Stimulated activated memory B cell treated with anti-CD40 and anti-IgM and Interleukin-4, amounts not matched to agents 10 μg/mL and 1 μg/mL and 100 μg/mL, for 72 hours (primary cell): ENCODE data around the gene TDP1.

Source experiments
- ATAC-seq: fragments of 150-1000 bp; cut with Tn5 transposase; 2 replicates; pipeline ENCODE4 v1.10.0; 2021
- H3K27ac Mint-ChIP-seq: one replicate; pipeline ENCODE4 v1.8.0; 2022; ENCODE audit warnings: mild to moderate bottlenecking, mixed read lengths
- H3K27me3 Mint-ChIP-seq: one replicate; pipeline ENCODE4 v1.8.0; 2022; ENCODE audit warnings: mixed read lengths
- H3K36me3 Mint-ChIP-seq: one replicate; pipeline ENCODE4 v1.8.0; 2022; ENCODE audit warnings: mixed read lengths
- H3K4me1 Mint-ChIP-seq: one replicate; pipeline ENCODE4 v1.8.0; 2022; ENCODE audit warnings: mixed read lengths
- H3K4me3 Mint-ChIP-seq: one replicate; pipeline ENCODE4 v1.8.0; 2022; ENCODE audit warnings: mild to moderate bottlenecking, moderate library complexity, mixed read lengths
- H3K9me3 Mint-ChIP-seq: one replicate; pipeline ENCODE4 v1.8.0; 2022; ENCODE audit warnings: mixed read lengths

The TDP1 gene

DNA sequence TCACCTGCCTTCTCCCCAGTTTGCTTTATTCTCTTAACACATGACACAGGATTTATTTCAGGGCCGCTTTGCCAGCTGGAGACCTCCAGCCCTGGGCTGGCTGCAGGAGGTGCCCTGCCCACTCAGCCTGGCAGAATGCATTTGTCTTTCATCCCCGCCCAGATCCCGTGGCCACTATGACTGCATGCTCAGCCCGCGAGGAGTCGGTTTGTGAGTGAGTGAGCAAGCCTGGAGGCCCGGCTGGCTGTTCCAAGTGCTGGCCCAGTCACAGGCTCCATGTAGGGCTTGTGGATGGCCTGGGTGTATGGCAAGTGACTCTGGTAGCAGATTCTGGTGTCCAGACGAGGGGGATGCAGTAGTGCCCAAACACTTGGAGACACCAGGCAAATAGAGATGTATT lies 2.1 kb downstream of the TDP1 start:
- H3K36me3 Mint-ChIP-seq, result peaks cover 38% of the 10 kb centered on the region
- H3K4me3 Mint-ChIP-seq, result no peak overlapping the region
- no peak for ATAC-seq
- H3K9me3 Mint-ChIP-seq, result no peaks in the 10 kb centered on the region
- H3K27me3 Mint-ChIP-seq, result no peaks in the 10 kb centered on the region
- peaks cover 55% of the 10 kb centered on the region for H3K4me1 Mint-ChIP-seq
- H3K27ac Mint-ChIP-seq, result peak overlapping the region; percentile 95

DNA sequence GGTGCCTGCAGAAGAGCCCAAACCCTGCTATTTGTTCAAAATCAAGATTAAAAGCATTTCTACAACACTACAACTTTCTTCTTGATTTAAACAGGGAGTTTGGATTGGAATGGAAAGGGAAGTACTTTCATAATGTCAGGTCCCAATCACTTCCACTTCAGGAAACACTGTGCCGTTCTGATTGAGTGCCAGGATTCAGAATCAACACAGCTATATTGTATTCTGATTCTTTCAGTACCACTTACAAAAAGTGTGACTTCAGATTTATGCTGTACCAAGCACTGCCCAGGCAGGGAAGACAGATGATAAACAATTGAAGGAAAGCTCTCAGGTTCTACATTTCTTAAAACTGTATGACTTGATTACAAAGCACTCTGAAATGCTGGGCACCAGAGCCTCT lies 3.2 kb downstream of the TDP1 start:
- no peak overlapping the region for H3K27ac Mint-ChIP-seq
- peaks cover 45% of the 10 kb centered on the region for H3K36me3 Mint-ChIP-seq
- no peaks in the 10 kb centered on the region for H3K27me3 Mint-ChIP-seq
- peaks cover 55% of the 10 kb centered on the region for H3K4me1 Mint-ChIP-seq
- no peaks in the 10 kb centered on the region for H3K9me3 Mint-ChIP-seq
- ATAC-seq, result no peak
- no peak overlapping the region for H3K4me3 Mint-ChIP-seq

DNA sequence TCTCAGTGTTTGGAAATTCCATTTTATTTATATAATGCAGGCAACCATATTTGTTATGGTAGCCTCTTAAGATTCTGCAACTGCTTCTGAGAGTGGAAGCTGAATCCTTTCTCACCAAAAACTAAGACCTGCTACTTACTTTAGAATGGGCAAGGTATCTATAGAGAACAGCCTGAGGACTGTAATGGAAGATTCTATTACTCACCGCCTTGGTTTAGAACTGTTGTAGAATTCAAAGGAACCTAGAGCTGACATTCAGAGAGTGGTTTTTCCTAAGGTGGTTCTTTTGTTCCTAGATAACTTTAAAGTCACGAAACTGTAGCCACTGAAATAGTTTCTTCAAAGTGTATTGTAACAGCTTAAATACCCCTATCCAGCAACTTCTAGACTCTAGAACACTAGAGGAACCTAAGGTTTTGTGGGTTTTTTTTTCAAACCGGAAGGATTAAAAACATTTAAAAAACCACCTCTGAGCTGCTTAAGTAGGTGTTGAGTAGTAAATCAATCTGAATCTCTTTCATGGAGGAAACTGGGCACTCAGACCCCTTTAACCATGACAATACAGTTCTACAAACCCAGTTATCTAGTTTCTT lies 4.2 kb downstream of the TDP1 start:
- Mint-ChIP-seq H3K4me1 (peaks cover 51% of the 10 kb centered on the region), H3K27ac (no peak overlapping the region), H3K9me3 (no peaks in the 10 kb centered on the region), H3K36me3 (peaks cover 50% of the 10 kb centered on the region), H3K4me3 (no peak overlapping the region), H3K27me3 (no peaks in the 10 kb centered on the region)
- no peak for ATAC-seq

DNA sequence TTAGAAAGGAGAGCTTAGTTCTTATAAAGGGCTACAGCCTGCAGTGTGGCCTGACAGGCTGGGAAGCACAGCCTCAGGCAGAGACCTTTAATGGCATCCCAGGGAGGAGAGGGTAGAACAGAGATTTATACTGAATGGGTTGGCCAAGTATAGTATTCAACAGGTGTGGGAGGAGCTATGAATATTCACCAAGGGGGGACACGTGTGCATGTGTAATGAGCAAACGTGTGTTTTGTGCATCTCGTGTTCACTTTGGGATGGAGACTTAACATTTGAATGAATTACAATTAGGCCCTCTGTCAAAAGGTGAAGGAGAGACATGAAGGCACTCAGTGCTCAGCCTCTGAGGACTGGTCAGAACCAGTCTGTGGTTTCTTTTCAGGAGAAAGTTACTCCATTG lies 5.2 kb downstream of the TDP1 start:
- ATAC-seq, result no peak
- H3K4me1 Mint-ChIP-seq, result peaks cover 56% of the 10 kb centered on the region
- H3K4me3 Mint-ChIP-seq, result no peak overlapping the region
- H3K36me3 Mint-ChIP-seq, result peaks cover 59% of the 10 kb centered on the region
- peak overlapping the region; percentile 8 for H3K27ac Mint-ChIP-seq
- H3K9me3 Mint-ChIP-seq, result no peaks in the 10 kb centered on the region
- no peaks in the 10 kb centered on the region for H3K27me3 Mint-ChIP-seq

DNA sequence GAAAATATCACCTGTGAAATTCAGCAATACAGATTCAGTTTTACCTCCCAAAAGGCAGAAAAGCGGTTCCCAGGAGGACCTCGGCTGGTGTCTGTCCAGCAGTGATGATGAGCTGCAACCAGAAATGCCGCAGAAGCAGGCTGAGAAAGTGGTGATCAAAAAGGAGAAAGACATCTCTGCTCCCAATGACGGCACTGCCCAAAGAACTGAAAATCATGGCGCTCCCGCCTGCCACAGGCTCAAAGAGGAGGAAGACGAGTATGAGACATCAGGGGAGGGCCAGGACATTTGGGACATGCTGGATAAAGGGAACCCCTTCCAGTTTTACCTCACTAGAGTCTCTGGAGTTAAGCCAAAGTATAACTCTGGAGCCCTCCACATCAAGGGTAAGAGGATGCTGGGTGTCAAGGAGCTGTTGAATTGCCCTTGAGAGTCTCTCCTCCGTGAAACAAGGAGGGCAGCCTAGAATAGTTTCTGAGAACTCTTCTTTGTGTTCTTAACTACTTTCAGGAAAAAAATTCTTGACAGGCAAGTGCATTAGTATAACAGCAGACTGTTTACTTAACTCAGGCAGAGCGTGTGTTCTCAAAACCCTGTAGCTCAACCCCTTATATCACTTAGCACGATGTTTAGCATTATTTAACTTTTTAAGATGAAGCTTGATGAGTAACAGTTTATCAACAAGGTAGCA lies 7.7 kb downstream of the TDP1 start:
- Mint-ChIP-seq H3K27me3 (no peaks in the 10 kb centered on the region), H3K36me3 (peaks cover 52% of the 10 kb centered on the region), H3K27ac (no peak overlapping the region), H3K4me1 (peaks cover 40% of the 10 kb centered on the region), H3K4me3 (no peak overlapping the region), H3K9me3 (no peaks in the 10 kb centered on the region)
- no peak for ATAC-seq

DNA sequence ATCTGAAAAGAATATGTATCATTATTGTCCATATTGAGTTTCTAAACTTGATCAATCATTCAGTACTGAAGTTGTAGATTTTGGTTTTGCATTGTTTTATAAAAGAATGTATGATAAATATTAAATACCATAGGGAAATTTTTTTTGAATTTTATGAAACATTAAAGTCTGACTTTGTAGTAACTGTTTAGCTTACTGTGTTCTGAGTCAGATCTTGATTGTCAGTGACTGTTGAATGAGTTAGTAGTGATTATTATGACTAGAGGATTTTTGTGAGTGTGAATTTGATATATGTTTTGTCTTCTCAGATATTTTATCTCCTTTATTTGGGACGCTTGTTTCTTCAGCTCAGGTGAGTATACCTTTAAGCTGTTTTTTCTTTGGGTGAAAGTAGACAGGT lies 10.1 kb downstream of the TDP1 start:
- peaks cover 29% of the 10 kb centered on the region for H3K4me1 Mint-ChIP-seq
- H3K36me3 Mint-ChIP-seq, result peaks cover 58% of the 10 kb centered on the region
- ATAC-seq, result no peak
- no peaks in the 10 kb centered on the region for H3K9me3 Mint-ChIP-seq
- H3K27ac Mint-ChIP-seq, result no peak overlapping the region
- no peaks in the 10 kb centered on the region for H3K27me3 Mint-ChIP-seq
- H3K4me3 Mint-ChIP-seq, result no peak overlapping the region

DNA sequence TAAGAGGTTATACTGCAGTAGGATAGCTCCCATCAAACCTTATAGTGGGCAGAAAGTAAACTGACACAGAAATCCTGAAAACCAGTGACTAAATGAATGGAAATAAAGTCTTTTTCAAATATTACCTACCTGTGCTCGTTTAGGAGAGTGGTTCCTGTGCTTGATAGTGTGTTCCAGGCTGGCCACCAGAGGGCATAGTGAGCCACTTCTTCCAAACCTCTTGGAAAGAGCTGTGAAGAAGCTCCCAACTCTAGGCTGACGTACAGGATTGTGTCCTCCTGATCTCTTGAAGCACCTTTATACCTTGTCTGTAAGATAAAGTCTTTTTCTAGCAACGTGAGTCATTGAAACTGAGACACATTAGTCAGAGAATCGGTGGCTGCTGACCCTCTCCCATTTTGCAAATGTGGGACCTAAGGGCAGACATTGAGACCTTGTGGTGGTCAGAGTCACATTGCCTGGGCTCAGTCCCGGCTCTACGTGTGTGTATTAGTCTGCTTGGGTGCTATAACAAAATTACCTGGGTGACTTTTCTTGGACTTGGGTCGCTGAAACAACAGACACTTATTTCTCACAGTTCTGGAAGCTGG lies 17.6 kb downstream of the TDP1 start:
- Mint-ChIP-seq H3K4me3 (no peak overlapping the region), H3K4me1 (no peaks in the 10 kb centered on the region), H3K9me3 (no peaks in the 10 kb centered on the region), H3K27me3 (no peaks in the 10 kb centered on the region), H3K27ac (no peak overlapping the region), H3K36me3 (peaks cover 48% of the 10 kb centered on the region)
- no peak for ATAC-seq

DNA sequence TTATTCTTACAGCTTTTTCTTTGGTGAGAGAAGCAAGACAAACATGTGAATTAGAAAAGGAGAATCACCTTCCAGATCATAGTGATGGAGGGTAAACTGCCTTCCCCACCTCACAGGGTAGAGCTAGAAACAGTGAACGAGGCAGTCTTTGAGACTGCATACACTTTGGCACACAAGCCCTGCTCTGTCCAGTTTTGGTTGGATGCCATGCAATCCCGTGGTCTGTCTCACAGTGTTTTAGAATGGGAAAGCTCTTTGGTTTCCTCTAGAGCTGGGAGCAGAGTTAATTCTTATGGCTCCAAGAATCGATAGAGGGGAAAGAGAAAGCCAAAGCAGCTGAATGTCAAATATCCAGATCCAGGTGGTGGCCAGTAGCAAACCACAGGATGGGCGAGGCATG lies 21.9 kb downstream of the TDP1 start:
- H3K27ac Mint-ChIP-seq, result no peak overlapping the region
- H3K4me3 Mint-ChIP-seq, result no peak overlapping the region
- no peaks in the 10 kb centered on the region for H3K9me3 Mint-ChIP-seq
- no peaks in the 10 kb centered on the region for H3K27me3 Mint-ChIP-seq
- H3K4me1 Mint-ChIP-seq, result no peaks in the 10 kb centered on the region
- peaks cover 47% of the 10 kb centered on the region for H3K36me3 Mint-ChIP-seq
- no peak for ATAC-seq

DNA sequence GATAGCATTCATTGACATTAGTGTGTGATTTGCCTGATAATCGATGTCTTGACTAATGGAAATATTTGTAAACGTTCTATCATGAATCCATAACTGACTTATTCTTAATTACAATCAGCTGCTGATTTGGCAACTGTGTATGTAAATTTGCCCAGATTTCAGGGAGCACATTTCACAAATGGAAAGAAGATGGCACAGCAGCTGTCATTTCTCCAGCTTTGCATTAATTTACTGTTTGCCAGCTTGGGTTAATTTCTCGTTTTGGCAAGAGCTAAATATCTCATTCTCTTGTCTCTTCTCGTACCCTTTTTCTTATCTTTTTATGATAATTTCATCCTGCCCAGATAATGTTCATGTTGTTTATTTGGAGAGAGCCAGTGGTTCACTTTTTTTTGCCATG lies 22.9 kb downstream of the TDP1 start:
- ATAC-seq, result no peak
- H3K27ac Mint-ChIP-seq, result no peak overlapping the region
- no peaks in the 10 kb centered on the region for H3K4me1 Mint-ChIP-seq
- no peaks in the 10 kb centered on the region for H3K27me3 Mint-ChIP-seq
- H3K36me3 Mint-ChIP-seq, result peaks cover 47% of the 10 kb centered on the region
- H3K9me3 Mint-ChIP-seq, result no peaks in the 10 kb centered on the region
- no peak overlapping the region for H3K4me3 Mint-ChIP-seq

DNA sequence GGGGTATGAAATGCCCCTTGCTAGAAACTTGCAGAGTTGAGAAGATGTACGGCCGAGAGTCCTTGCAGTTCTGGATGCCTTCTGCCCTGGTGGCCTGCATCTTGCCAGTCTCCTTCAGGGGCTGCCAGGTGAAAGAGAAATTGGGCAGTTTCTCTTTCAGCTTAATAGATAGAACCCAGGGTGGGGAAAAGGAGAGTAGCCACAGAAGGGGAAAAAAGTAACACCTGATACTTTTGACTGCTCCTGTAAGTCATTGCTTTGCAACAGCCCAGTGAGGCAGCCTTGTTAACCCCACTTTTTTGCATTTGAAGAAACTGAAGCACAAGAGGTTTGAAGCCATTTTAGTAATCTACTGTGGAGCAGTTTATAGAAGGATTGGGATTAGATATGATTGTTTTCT lies 27.6 kb downstream of the TDP1 start:
- no peak for ATAC-seq
- H3K4me3 Mint-ChIP-seq, result no peak overlapping the region
- H3K4me1 Mint-ChIP-seq, result no peaks in the 10 kb centered on the region
- no peak overlapping the region for H3K27ac Mint-ChIP-seq
- no peaks in the 10 kb centered on the region for H3K27me3 Mint-ChIP-seq
- H3K9me3 Mint-ChIP-seq, result no peaks in the 10 kb centered on the region
- H3K36me3 Mint-ChIP-seq, result peaks cover 61% of the 10 kb centered on the region

DNA sequence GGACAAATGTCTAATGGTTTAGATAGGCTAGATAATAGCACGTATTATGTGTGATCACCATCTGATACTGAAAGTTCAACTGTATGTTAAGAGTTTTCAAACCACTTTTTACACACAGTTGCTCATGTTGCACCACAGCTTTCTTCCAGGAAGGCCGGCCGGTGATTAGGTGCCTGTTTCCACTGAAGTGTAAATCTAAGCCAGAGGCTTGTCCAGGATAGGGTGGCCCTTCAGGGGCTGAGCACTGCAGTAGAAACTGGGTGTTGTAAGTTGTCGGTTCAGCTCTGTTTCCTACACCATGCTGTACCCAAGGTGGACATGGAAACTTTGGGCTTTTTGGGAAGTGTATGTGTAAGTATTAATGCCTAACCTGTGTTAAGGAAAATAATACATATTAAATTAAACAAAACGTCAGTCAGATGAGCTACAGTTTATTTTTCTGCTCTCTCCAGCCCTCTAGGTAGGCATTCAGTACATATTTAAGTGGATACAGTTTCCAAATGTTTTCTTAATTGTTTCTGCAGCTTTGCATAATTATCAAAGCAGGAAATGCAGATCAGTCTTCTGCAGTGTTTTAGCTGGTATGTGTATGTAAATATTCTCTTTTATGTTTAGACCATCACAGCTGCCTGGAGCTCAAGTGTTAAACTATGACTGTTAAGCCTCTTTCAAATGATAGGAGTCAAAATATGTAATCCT lies 30.9 kb downstream of the TDP1 start:
- H3K4me3 Mint-ChIP-seq, result no peak overlapping the region
- H3K9me3 Mint-ChIP-seq, result no peaks in the 10 kb centered on the region
- H3K4me1 Mint-ChIP-seq, result no peaks in the 10 kb centered on the region
- ATAC-seq, result no peak
- H3K36me3 Mint-ChIP-seq, result peaks cover 60% of the 10 kb centered on the region
- no peak overlapping the region for H3K27ac Mint-ChIP-seq
- no peaks in the 10 kb centered on the region for H3K27me3 Mint-ChIP-seq

DNA sequence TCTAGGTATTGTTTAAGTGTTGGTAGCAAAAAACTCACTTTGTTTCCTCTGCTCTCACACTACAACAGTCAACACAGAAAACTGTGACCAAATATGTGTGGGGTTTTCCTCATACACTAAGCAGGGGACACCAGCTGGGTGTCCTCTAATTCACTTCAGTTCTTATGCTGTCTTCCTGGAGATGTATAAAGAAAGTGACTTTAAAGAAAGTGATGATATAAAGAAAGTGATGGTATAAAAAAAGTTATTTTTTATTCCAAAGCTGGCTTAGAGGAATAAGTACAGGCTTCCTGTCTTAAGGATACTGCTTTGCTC lies 31.4 kb downstream of the TDP1 start:
- ATAC-seq, result no peak
- no peaks in the 10 kb centered on the region for H3K9me3 Mint-ChIP-seq
- no peaks in the 10 kb centered on the region for H3K4me1 Mint-ChIP-seq
- peaks cover 55% of the 10 kb centered on the region for H3K36me3 Mint-ChIP-seq
- H3K4me3 Mint-ChIP-seq, result no peak overlapping the region
- no peaks in the 10 kb centered on the region for H3K27me3 Mint-ChIP-seq
- H3K27ac Mint-ChIP-seq, result no peak overlapping the region

DNA sequence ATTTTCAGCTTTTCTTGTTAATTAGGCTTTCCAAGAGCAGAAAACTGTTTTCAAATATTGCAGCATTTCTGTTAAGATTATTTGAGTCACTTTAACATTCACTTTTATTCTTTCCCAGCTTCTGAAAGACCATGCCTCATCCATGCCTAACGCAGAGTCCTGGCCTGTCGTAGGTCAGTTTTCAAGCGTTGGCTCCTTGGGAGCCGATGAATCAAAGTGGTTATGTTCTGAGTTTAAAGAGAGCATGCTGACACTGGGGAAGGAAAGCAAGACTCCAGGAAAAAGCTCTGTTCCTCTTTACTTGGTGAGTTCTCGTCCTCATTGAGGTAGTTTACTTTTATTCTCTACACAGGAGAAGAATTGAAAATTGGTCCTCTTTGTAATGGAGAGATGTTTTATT lies 33.1 kb downstream of the TDP1 start:
- Mint-ChIP-seq H3K27ac (no peak overlapping the region), H3K36me3 (peaks cover 50% of the 10 kb centered on the region), H3K4me1 (no peaks in the 10 kb centered on the region), H3K9me3 (no peaks in the 10 kb centered on the region), H3K4me3 (no peak overlapping the region), H3K27me3 (no peaks in the 10 kb centered on the region)
- ATAC-seq, result no peak

DNA sequence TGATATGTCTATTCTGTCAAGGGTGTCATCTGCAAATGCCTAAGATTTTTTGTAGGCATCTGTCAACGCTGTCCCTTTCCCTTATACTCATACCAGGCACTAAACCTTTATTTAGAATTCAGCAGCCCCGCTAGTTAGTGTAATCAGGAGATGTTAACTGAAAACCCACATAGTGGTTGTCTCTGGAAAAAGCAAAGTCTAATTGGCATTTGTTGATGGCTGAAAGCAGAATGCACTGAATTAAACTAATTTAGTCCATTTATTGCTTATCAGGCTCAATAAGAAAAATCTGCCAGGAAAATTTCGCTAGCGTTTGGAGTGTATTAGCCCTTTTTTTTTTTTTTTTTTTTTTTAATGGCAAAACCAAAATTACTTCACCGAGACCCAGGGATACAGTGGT lies 34.5 kb downstream of the TDP1 start:
- no peak for ATAC-seq
- H3K36me3 Mint-ChIP-seq, result peaks cover 51% of the 10 kb centered on the region
- no peaks in the 10 kb centered on the region for H3K4me1 Mint-ChIP-seq
- no peak overlapping the region for H3K27ac Mint-ChIP-seq
- H3K27me3 Mint-ChIP-seq, result no peaks in the 10 kb centered on the region
- H3K4me3 Mint-ChIP-seq, result no peak overlapping the region
- no peaks in the 10 kb centered on the region for H3K9me3 Mint-ChIP-seq

DNA sequence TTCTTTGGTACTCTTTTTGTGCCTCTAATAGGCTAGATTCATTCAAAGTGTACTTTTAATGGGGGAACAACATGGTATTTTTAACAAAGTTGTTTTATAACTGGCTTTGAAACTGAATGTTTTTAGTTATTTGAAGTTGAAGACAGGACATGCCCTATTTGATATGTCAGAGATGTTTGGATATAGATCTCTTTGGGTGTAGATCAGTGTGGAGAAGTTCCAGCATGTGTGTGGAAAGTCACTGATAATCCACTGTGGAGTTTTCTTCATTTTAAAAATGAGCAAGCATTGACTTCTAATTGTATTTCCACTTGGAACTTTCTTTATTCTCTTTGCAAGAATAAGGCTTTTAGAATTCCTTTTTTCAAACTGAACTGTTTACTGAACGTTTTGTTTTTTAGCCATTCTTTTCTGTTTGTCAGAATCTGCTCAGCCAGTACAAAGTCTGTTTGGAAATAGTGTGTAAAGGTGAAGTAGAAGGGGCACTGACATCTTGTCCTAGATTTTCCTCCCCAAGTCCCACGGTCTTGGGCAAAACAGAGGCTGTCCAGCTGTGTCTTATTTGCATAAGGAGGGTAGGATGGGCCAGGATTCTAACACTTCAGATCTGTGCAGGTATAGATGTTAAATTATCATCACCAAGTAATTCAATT lies 35.0 kb downstream of the TDP1 start:
- Mint-ChIP-seq H3K4me1 (no peaks in the 10 kb centered on the region), H3K9me3 (no peaks in the 10 kb centered on the region), H3K36me3 (peaks cover 57% of the 10 kb centered on the region), H3K4me3 (no peak overlapping the region), H3K27ac (no peak overlapping the region), H3K27me3 (no peaks in the 10 kb centered on the region)
- ATAC-seq, result no peak
